Mucosa of gallbladder (tissue), 1 donor: ENCODE measurements around the gene COL26A1. TPM values are rescaled to one million over a fixed set of nuclear protein-coding genes. Genes with fewer than 3 reads are reported as not detected.
"Not testable (repeated sequence)": the region's sequence is repeated elsewhere in the genome, so short reads cannot be mapped to it uniquely, and the experiment has no call there.

ENCODE experiments used
- DNase-seq: peaks from one replicate; pipeline ENCODE4 v3.0.0-alpha.2; 2020; ENCODE audit warnings: low spot score
- total RNA-seq: library from RNA; stranded (reverse); gene quantifications from one replicate; pipeline ENCODE4 v1.2.1, GENCODE V29; 2021
- donor health status: DM: no; HTN: no; CAD: no.

The COL26A1 gene
- total RNA-seq, 1 donor from 2014 or later, result 0.29 TPM

GRCh38 chr7:101442426-101443070 lies 79.9 kb downstream of the COL26A1 start:
- DNase-seq, result no peak

DNA sequence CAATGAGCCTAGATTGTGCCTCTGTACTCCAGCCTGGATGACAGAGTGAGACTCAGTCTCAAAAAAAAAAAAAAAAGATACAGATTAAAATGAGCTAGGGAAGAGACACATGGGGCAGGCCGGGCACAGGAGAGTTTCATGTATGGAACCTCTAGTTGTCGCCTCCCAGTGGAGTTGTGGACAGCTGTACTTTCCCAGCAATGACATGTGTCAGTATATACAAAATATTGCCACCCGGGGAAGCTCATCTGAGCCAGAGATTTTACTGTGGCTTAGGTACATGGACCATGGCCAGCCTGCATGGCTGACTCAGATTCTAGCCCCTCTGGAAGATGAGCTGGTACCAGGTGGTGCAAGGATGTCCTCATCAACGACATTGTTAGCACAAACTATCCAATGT lies 87.4 kb downstream of the COL26A1 start:
- no peak for DNase-seq

GRCh38 chr7:101453617-101454016 lies 90.9 kb downstream of the COL26A1 start:
- DNase-seq, result no peak

DNA sequence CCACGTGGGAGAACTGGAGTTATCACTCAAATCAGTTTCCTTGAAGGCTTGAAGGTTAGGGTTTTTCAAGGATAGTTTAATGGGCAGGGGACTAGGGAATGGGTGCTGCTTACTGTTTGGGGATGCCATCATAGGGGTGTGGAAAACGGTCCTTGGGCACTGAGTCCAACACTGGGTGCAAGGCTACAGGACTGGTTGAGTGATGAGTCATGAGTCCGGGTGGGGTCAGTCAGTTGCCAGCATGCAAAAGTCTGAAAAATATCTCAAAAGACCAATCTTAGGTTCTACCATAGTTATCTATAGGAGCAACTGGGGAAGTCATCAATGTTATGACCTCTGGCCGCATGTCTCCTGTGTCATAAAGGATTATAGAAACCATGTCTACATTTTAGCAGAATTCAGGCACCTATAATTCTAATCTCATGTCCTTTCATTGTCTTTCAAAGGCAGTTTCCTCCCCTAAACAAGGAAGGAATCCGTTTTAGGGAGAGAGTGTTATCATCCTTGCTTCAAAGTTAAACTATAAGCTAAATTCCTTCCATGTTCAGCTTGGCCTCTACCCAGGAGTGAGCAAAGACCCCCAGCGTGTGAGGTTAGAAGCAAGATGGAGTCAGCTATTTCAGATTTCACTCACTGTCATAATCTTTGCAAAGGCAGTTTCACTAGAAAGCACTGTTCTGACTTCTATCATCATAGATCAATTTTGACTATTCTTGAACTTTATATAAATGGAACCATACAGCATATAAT lies 94.5 kb downstream of the COL26A1 start:
- no peak for DNase-seq

DNA sequence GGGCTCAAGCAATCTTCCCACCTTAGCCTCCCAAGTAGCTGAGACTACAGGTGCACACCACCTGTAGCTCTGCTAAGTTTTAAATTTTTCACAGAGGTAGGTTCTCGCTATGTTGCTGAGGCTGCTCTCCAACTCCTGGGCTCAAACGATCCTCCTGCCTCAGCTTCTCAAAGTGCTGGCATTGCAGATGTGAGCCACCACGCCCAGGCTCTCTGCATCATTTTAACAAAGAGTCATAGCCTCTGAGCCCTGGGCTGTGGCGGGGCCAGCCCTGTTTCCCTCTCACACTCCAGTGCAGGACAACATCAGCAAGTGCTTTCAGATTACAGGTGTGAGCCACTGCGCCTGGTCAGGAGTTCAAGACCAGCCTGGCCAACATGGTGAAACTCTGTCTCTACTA lies 102.5 kb downstream of the COL26A1 start:
- DNase-seq, result no peak

GRCh38 chr7:101465576-101466196 lies 103.0 kb downstream of the COL26A1 start:
- DNase-seq, result no peak

DNA sequence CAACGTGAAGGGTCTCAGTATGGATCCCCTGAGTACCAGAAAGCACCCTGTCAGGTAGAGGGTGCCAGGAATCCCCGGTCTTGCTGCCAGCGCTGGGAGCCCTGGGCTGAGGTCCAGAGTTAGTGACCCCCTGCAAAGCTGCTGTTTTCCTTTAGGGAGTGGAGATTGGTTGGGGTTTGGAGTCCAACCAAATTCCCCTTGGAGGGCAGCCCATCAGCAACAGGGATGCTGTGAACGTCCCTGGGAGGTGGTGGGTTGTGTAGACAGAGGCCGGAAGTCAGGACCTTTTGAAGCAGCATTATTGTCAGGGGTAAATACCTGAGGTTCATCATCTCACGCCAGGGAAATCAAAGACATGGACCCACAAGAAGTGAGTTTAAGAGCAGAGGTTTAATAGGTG lies 104.2 kb downstream of the COL26A1 start:
- no peak for DNase-seq

- DNase-seq, result no peak
Measured at GRCh38 chr7:101468546-101469275, 106.0 kb downstream of the COL26A1 start.

GRCh38 chr7:101470668-101471487 lies 108.2 kb downstream of the COL26A1 start:
- DNase-seq, result no peak

DNA sequence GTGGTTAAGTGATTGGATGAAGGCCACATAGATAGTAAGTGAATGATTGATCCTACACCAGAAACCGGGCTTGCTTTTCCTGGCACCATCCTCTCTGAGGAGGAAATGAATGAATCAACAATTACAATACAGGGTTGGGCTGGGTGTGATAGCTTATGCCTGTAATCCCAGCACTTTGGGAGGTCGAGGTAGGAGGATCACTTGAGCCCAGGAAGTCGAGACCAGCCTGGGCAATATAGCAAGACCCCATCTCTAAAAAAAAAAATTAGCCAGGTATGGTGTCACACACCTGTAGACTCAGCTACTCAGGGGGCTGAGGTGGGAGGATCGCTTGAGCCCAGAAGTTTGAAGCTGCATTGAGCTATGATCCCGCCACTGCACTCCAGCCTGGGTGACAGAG lies 111.5 kb downstream of the COL26A1 start:
- no peak for DNase-seq

- not testable (repeated sequence) for DNase-seq
Measured at GRCh38 chr7:101475691-101476090, 113.0 kb downstream of the COL26A1 start.

DNA sequence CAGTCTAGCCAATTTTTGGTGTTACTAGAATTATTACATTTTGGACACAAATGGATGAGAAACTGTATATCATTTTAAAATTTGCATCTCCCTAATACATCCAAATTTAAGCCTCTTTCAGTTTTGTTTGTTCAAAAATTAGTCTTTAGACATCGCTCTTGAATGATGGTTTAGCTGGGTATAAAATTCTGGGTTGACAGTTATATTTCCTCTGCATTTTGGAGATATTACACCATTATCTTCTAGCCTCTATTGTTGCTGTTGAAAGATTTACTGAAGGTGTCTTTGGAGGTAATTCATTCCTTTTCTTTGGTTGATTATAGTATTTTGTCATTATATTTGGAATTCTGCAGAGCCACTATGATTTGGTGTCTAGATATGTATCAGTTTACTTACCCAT lies 116.5 kb downstream of the COL26A1 start:
- no peak for DNase-seq

DNA sequence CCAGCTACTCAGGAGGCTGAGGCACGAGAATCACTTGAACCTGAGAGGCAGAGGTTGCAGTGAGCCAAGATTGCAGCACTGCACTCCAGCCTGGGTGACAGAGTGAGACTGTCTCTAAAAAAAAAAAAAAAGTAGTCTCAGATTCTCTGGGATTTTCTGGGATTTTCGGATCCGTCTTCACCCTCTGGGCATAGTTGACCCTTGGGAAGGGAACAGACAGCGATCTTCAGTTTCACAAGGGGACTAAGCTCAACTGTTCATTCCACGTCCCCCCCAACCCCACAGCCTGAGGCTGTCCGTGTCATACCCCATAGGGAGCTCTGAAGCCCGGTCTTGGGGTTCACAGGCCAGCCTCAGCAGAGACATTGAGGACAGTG lies 123.4 kb downstream of the COL26A1 start:
- DNase-seq, result not testable (repeated sequence)

DNA sequence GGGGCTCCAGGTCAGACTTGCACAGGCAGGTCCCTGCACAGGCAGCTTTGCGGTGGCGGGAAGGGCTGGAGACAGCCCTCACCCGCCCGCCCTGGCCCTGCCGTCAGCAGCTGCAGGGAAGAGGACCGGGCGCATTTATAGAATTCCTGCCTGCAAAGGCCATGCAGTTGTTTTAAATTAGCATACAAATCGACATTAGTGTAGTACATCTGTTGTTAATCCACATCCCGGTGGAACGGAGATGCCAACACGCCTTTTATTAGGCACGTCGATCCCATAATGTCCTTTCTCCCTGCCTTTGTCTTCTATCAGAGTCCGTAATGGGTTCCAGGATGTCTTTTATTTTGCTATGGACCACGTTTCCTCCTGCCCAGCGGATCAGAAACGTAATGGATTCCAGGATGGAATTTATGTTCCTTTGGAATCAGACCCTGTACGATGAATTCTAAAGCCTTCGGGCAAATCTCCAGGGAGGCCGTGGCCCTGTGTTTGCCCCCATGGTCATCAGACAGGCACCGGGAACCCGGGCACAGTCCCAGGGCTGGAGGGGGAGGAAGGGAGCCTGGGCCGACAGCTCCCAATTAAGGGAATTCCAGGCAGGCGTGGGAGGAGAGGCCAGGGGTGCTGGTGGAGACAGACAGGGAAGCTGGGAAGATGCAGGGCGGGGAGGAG lies 123.9 kb downstream of the COL26A1 start:
- DNase-seq, result no peak

GRCh38 chr7:101487105-101487458 lies 124.4 kb downstream of the COL26A1 start:
- no peak for DNase-seq

GRCh38 chr7:101487753-101488152 lies 125.1 kb downstream of the COL26A1 start:
- no peak for DNase-seq

- DNase-seq, result no peak
Measured at GRCh38 chr7:101488826-101489572, 126.3 kb downstream of the COL26A1 start.

DNA sequence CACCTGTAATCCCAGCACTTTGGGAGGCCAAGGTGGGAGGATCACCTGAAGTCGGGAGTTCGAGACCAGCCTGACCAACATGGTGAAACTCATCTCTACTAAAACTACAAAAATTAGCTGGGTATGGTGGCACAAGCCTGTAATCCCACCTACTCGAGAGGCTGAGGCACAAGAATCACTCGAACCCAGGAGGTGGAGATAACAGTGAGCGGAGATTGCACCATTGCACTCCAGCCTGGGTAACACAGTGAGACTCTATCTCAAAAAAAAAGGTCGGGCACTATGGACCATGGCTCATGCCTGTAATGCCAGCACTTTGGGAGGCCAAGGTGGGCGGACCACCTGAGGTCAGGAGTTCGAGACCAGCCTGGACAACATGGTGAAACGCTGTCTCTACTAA lies 127.8 kb downstream of the COL26A1 start:
- not testable (repeated sequence) for DNase-seq

DNA sequence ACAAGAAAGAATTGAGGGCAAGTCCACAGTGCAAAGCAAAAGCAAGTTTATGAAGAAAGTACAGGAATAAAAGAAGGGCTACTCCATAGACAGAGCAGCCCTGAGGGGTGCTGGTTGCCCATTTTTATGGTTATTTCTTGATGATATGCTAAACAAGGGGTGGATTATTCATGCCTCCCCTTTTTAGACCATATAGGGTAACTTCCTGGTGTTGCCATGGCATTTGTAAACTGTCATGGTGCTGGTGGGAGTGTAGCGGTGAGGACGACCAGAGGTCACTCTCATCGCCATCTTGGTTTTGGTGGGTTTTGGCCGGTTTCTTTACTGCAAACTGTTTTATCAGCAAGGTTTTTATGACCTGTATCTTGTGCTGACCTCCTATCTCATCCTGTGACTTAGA lies 128.8 kb downstream of the COL26A1 start:
- not testable (repeated sequence) for DNase-seq

DNA sequence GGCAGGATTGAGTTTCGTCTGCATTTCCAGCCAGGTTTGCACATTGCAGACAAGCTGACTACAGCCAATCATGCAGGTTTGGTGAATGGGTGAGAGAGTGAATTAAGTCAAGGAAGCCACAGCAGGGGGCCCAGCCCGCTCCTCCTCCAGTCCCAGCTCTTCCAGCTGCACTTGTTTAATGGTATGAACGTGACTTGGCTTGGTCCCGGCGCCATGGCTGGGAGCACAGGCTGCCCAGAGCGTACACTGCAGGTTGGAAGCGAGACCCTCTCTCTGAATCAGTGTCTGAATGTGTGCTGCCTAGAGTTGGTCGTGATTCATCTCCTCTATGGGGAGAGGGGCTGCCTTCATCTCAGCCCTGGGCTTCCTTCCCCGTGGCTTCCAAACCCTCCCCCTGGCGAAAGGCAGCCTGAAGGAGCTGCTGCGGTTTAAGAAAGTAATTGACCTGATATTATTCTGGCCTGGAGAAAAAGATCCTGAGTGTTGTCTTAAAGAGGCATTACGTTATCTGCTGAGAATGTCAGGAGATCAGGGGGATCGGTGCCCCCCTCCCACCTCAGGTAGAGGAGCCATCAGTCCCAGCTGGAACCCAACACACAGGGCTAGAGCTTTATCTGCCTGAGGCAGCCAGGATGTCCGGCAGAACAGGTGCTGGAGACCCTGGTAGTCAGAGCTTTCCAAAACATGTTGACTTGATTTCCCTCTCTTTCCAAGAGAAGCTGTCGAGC lies 132.1 kb downstream of the COL26A1 start:
- no peak for DNase-seq
